ENCODE data around the gene ZNF554. TPM values are rescaled to one million over a fixed set of nuclear protein-coding genes. Genes with fewer than 3 reads are reported as not detected.
A peak's percentile ranks its signal among the peaks of the same experiment; 100 is the strongest.
"Not testable (repeated sequence)": the region's sequence is repeated elsewhere in the genome, so short reads cannot be mapped to it uniquely, and the experiment has no call there.

ZNF554 gene
- polyA plus RNA-seq, 10 donors: 4.5 to 7.7 (median 5.3) TPM

GRCh38 chr19:2807379-2808128 is 12.1 kb upstream of the ZNF554 start:
- DNase-seq: no peak

DNA sequence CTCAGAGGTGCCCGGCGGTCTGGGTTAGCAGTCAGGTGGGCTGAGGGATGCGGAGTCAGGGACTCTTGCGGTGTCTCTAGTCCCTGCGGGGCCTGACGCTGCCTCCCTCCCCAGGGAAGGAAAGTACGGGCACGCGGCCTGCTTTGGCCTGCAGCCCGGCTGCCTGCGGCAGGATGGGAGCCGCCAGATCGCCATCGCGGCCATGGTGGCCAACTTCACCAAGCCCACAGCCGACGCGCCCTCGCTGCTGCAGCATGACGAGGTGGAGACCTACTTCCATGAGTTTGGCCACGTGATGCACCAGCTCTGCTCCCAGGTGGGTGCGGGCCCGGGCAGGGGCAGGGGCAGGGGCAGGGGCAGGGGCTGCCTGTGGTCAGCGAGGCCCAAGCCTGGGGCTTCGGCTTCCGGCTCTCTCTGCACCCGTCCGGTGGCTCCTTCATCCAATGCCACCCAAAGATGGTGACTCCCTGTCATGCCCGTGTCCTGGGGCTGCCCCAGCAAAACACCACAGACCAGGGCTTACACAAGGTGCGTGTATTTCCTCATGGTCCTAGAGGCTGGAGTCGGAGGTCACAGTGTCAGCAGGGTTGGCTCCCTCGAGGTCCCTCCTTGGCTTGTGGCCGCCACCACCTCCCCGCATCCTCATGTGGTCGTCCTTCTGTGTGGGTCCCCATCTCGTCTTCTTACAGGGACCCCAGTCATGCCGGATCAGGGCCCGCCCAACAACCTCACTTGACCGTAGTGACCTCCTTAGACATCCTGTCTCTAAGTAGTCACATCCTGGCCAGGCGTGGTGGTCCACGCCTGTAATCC is 11.3 kb upstream of the ZNF554 start:
- no peak for DNase-seq

- no peak for DNase-seq
Observed at GRCh38 chr19:2809387-2810140, 10.1 kb upstream of the ZNF554 start.

- DNase-seq: no peak
Observed at GRCh38 chr19:2810141-2811091, 9.3 kb upstream of the ZNF554 start.

- DNase-seq: no peak
Observed at GRCh38 chr19:2811221-2811722, 8.4 kb upstream of the ZNF554 start.

GRCh38 chr19:2811735-2812413 is 7.8 kb upstream of the ZNF554 start:
- DNase-seq: peak in 2 of 3 donors; percentile 7 to 14

GRCh38 chr19:2812414-2813234 is 7.0 kb upstream of the ZNF554 start:
- DNase-seq: no peak

- DNase-seq: no peak
Observed at GRCh38 chr19:2813235-2814160, 6.2 kb upstream of the ZNF554 start.

DNA sequence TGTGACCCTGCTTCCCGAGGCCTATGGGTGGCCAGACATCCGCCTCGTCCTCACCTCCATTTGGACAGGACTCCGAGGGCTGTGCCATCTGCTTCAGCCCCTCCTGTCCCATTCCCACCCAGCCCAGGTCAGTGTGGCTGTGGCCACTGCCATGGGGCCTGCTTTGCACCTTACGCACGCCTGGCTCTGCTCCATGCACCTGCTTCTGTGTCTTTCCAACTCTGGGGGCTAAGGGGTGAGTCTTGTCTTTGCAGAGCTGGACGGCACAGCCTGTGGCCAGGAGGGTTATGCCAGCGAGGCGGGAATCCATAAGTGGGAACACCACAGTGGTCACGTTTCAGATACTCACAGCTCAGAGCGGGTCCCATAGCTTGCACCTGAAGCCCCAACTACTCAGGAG is 5.2 kb upstream of the ZNF554 start:
- no peak for DNase-seq

- no peak for DNase-seq
Observed at GRCh38 chr19:2815191-2815614, 4.5 kb upstream of the ZNF554 start.

- no peak for DNase-seq
Observed at GRCh38 chr19:2815923-2816322, 3.7 kb upstream of the ZNF554 start.

- no peak for DNase-seq
Observed at GRCh38 chr19:2816641-2817040, 3.0 kb upstream of the ZNF554 start.

DNA sequence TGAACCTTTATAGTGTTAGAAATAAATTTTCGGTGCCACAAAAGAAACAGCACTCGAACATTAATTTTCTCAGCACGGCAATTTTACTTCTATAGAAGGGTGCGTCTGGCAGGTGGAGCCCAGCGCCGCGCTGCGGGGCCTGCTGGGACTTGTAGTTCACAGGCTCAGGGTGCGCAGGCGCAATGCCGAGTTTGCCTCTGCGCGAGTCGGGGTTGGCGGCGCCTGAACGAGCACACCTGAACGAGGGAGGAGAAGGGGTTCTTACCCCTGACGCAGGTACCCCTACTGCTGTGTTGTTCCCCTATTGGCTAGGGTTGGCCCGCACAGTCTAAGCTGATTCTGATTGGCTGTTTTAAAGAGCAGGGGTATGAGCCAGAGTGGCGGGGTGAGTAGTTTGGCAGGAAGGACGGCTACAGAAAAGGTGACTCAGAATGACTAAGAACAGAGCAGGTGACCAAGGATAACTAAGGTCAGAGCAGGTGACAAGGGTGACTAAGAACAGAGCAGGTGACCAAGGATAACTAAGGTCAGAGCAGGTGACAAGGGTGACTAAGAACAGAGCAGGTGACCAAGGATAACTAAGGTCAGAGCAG is 2.3 kb upstream of the ZNF554 start:
- DNase-seq: not testable (repeated sequence)

- peak in 1 of 3 donors; percentile 42 for DNase-seq
Observed at GRCh38 chr19:2820112-2820702, 539 bp downstream of the ZNF554 start.

- no peak for DNase-seq
Observed at GRCh38 chr19:2822846-2823245, 3.2 kb downstream of the ZNF554 start.

- DNase-seq: no peak
Observed at GRCh38 chr19:2823646-2824045, 4.0 kb downstream of the ZNF554 start.

GRCh38 chr19:2824129-2824528 is 4.5 kb downstream of the ZNF554 start:
- DNase-seq: no peak

Measured in muscle of back (tissue), 11 donors.